AG09319 (cell line): ENCODE measurements around the gene SPATA3.
"Not testable (repeated sequence)": the region's sequence is repeated elsewhere in the genome, so short reads cannot be mapped to it uniquely, and the experiment has no call there.

Source experiments
- DNase-seq: peaks from one replicate; pipeline ENCODE4 v3.0.0-alpha.2; 2010; ENCODE audit warnings: low read depth; ENCODE audit errors: extremely low read depth
- TF ChIP-seq, protein P1 (sequence below): IDR thresholded peaks from 2 replicates; pipeline ENCODE4 v1.5.1; 2011; ENCODE audit warnings: low read depth, mild to moderate bottlenecking, inconsistent platforms, low read length, moderate library complexity

SPATA3 gene

DNA sequence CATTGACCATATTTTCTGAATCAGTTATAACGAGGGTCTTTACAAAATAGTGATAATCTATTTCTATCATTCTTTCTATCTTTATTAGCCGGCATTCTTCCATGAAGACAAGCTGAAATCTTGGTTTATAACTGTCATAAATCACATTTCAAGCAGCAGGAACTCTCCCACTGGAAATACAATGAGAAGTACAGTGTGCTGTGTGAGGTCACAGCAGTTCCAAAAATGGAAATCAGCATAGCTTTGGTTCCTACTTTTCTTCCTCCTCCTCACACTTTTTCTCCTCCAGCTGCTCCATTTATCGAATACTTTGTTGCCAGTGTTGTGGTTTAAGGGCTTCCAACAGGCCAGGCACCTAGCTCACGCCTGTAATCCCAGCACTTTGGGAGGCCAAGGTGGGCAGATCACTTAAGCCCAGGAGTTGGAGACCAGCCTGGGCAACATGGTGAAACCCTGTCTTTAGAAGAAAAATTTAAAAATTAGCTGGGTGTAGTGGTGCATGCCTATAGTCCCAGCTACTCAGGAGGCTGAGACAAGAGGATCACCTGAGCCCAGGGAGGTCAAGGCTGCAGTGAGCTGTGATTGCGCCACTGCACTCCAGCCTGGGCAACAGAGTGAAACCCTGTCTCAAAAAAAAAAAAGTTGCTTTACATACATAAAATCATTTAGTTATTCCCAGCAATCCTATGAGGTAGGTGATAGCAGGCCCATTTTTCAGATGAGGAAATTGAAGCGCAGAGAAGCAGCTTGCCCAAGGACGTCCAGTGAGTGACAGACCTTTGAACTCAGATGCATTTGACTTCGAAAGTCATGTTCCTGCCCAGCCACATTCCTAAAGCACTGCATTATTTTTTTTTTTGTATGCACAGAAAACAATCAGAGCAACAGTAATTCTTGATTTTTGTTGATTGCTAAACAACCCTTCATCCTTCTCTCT, 36.8 kb upstream of the SPATA3 start:
- TF ChIP-seq, protein P1, sequence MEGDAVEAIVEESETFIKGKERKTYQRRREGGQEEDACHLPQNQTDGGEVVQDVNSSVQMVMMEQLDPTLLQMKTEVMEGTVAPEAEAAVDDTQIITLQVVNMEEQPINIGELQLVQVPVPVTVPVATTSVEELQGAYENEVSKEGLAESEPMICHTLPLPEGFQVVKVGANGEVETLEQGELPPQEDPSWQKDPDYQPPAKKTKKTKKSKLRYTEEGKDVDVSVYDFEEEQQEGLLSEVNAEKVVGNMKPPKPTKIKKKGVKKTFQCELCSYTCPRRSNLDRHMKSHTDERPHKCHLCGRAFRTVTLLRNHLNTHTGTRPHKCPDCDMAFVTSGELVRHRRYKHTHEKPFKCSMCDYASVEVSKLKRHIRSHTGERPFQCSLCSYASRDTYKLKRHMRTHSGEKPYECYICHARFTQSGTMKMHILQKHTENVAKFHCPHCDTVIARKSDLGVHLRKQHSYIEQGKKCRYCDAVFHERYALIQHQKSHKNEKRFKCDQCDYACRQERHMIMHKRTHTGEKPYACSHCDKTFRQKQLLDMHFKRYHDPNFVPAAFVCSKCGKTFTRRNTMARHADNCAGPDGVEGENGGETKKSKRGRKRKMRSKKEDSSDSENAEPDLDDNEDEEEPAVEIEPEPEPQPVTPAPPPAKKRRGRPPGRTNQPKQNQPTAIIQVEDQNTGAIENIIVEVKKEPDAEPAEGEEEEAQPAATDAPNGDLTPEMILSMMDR: no peak
- no peak for DNase-seq

DNA sequence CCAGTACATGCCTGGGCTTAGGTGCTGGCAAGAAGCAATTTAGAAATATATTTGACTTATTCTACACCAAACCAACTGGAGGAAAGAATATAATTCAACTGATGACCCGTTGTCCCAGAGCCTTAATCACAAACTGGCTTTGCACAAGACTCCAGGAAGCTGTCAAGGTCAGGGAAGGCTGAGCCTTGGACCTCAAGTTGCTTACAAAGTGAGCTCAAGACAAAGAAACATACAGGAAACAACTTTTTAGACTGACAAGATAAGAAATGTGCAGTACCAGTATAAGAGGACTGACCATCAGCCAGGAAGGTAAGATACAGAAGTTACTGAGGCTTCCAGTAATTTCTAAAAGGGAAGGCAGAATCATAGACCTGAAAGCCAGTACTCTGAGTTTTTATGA, 35.9 kb upstream of the SPATA3 start:
- DNase-seq: no peak
- TF ChIP-seq, protein P1: no peak

DNA sequence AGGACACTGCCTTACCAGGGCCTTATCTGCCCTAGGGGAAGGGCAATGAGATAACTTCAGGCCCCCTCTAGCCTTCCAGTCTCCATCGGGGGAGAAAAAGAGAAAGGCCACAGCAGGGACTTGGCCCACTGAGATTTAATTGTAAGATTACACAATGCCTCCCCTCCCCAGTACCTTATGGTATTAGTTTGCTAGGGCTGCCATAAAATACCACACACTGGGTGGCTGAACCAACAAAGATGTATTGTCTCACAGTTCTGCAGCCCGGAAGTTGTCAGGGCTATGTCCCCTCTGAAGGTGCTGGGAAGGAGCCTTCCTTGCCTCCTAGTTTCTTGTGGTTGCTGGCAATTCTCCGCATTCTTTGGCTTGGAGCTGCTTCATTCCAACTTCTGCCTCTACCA, 34.8 kb upstream of the SPATA3 start:
- TF ChIP-seq, protein P1: no peak
- DNase-seq: no peak

DNA sequence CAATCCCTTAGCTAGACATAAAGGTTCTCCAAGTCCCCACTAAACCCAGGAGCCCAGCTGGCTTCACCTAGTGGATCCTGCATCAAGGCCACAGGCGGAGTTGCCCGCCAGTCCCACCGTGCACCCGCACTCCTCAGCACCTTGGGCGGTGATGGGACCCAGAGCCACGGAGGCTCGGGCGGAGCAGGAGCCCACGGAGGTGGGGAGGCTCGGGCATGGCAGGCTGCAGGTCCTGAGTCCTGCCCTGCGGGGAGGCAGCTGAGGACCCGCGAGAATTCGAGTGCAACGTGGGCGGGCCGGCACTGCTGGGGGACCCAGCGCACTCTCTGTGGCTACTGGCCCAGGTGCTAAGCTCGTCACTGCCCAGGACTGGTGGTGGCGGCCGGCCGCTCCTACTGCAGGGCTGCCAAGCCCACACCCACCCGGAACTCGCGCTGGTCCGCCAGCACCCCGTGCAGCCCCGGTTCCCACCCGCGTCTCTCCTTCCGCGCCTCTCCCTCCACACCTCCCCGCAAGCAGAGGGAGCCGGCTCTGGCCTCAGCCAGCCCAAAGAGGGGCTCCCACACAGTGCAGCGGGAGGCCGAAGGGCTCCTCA, 31.7 kb upstream of the SPATA3 start:
- DNase-seq: no peak
- TF ChIP-seq, protein P1: no peak

DNA sequence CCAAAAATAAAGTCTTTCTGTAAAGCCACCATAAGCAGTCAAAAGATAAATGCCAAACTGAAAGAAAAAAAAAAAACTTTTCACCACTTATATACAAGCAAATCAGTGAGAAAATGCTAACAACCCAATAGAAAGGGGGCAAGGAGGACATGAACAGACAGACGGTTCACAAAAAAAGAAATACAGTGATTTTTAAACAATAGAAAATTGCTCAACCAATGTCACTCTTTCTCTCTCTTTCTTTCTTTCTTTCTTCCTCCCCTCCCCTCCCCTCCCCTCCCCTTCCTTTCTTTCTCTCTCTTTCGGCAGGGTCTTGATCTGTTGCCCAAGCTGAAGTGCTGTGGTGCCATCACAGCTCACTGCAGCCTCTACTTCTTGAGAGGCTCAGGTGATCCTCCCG, 28.8 kb upstream of the SPATA3 start:
- TF ChIP-seq, protein P1: no peak
- DNase-seq: no peak

DNA sequence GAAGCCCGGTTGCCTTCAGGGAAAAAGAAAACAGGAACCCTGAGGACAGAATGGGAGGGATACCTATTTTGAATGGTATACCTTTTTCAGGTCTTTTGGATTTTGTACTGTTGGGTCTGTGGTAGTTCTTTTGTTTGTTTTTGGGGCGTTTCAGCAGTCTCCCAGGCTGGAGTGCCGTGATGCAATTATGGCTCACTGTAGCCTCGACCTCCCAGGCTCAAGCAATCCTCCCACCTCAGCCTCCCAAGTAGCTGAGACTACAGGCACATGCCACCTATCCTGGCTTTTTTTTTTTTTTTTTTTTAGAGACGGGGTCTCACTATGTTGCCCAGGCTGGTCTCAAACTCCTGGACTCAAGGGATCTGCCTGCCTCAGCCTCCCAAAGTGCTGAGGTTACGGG, 27.6 kb upstream of the SPATA3 start:
- DNase-seq: not testable (repeated sequence)

DNA sequence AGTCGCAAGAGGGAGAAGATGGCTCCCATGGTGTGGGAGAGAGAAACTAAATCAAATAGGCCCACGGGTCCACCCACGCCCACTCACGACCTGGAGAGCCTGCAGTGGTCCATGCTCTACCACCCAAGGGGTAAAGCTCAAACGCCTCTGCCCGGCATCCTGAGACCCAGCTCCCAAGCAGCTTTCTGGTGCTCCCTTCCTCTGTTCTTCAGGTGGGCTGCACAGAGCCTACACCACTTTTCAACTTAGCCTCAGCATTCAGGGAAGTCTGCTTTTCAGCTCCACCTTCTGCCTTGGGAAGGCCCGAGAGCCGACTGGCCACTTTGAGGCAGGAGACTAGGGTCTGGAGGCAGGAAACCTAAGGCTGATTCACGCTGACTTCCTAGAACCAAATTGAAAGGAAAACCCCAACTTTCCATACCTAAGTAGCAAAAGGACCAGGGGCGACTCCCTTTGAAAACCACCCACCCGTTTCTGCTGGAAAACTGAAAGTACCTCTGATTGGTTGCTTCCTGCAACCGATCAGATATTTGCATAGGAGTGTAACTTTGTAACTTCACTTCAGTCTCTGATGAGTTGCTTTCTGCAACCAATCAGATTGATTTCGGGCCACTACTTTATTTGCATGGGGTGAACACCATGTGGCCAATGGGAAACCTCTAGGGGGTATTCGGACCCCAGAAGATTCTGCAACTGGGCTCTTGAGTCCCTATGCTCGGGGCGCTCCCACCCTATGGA, 26.8 kb upstream of the SPATA3 start:
- TF ChIP-seq, protein P1: no peak
- DNase-seq: no peak
